Measurements from ENCODE around the gene IL20RA.
"Not testable (repeated sequence)": the region's sequence is repeated elsewhere in the genome, so short reads cannot be mapped to it uniquely, and the experiment has no call there.

IL20RA gene

DNA sequence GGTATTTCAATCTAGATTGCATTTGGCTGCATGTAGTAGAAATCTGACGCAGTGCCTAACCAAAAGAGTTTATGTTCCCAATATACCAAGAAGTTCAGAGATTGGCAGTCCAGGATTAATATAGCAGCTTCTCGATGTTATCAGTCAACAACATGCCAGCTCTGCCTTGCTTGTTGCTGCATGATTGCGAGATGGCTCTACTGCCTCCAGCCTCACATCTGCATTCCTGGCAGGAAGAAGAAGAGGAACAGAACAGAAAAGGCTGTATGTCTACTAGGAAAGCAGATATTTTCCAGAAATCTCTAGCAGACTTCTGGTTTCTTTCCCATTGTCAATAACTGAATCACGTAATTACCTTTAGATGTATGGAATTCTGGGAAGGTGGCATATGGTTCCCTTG, 61.8 kb downstream of the IL20RA start:
- TF ChIP-seq CTCF (IDR thresholded peaks at IDR 0.05; ENCODE audit: extremely low read depth, insufficient read depth, missing control alignments): no peak
- in situ Hi-C loops (cut with MboI; ENCODE audit: low pct_unique_long_range_greater_than_20kb, low sequenced_read_pairs, unreplicated experiment): no loop called here
- no peak for DNase-seq (ENCODE audit: low spot score)

- no peak for DNase-seq (ENCODE audit: low spot score)
- in situ Hi-C loops (cut with MboI; ENCODE audit: low pct_unique_long_range_greater_than_20kb, low sequenced_read_pairs, unreplicated experiment): no loop called here
- no peak for TF ChIP-seq CTCF (IDR thresholded peaks at IDR 0.05; ENCODE audit: extremely low read depth, insufficient read depth, missing control alignments)
Observed at GRCh38 chr6:136980070-136980469, 64.7 kb downstream of the IL20RA start.

- in situ Hi-C loops (cut with MboI; ENCODE audit: low pct_unique_long_range_greater_than_20kb, low sequenced_read_pairs, unreplicated experiment): no loop called here
- DNase-seq (ENCODE audit: low spot score): no peak
- TF ChIP-seq CTCF (IDR thresholded peaks at IDR 0.05; ENCODE audit: extremely low read depth, insufficient read depth, missing control alignments): no peak
Observed at GRCh38 chr6:136979206-136979605, 65.6 kb downstream of the IL20RA start.

DNA sequence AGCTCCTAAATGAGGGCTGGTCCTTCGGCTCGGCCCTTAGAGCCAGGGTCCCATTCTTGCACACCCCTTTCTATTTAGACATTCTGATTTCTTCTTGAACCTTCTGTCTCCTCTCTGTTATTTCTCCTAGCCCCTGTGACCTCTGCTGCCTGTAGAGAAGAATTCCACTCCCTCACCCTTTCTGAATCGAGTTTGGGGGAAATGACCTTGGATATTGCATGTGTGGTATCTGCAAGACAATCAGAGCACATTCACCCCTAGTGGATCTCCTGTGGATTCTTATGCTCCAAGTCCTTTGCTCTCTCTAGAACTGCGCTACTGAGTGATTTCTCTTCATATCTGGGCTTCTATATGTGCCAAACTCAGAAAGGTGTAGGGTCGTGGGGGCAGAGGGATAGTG, 67.7 kb downstream of the IL20RA start:
- no peak for DNase-seq (ENCODE audit: low spot score)
- no peak for TF ChIP-seq CTCF (IDR thresholded peaks at IDR 0.05; ENCODE audit: extremely low read depth, insufficient read depth, missing control alignments)
- in situ Hi-C loops (cut with MboI; ENCODE audit: low pct_unique_long_range_greater_than_20kb, low sequenced_read_pairs, unreplicated experiment): no loop called here

DNA sequence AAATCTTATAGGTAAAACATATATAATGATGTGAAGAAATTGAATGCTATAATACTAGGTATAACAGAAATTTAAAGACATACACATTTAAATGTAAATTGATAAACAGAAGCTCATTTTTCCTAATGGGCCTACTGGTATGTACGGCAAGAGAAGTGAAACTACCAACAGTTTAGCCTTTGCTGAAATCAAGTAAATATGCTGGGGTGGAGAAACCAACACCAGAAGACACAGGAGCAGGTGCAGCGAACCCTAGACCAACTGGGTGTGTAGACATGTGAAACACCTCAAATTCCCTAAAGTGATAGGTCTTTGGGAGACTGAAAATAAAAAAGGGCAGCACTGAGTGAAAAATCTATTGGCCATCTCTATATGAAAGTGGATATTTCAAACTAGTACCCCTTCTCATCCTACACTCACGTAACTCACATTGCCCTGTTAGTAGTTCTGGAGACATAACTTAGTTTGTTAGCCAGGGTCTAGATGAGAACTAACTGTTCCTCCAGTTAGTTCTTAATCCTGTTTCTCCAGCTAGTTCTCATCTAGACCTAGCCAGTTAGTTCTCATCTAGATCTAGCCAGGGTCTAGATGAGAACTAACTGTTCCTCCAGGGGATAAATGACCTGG, 69.6 kb downstream of the IL20RA start:
- no peak for DNase-seq (ENCODE audit: low spot score)
- in situ Hi-C loops (cut with MboI; ENCODE audit: low pct_unique_long_range_greater_than_20kb, low sequenced_read_pairs, unreplicated experiment): no loop called here

GRCh38 chr6:136973781-136974180, 71.0 kb downstream of the IL20RA start:
- in situ Hi-C loops (cut with MboI; ENCODE audit: low pct_unique_long_range_greater_than_20kb, low sequenced_read_pairs, unreplicated experiment): loop anchor here (25.0 kb wide), 1 partner anchor 664 kb away; no protein-coding TSS in a partner anchor
- not testable (repeated sequence) for DNase-seq (ENCODE audit: low spot score)

More for the DNA sequence above, 69.6 kb downstream of the IL20RA start:
- TF ChIP-seq CTCF (IDR thresholded peaks at IDR 0.05; ENCODE audit: extremely low read depth, insufficient read depth, missing control alignments): no peak

DNA sequence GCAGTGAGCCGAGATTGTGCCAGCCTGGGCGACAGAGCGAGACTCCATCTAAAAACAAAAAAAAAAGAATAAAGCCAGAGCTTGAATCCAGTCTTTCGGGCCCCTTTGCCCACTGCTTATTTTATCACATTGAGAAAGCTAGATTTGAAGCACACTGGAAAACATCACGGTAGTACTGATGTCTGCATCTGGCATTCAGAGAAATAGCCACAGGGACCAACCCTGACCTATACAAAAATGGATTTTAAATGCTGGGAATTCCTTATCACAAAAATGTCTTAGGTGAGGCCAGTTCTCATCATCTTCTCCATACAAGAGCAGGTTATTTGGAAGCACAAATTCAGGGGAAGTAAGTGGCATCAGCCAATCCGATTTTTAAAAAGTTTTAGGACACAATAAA, 73.2 kb downstream of the IL20RA start:
- no peak for TF ChIP-seq CTCF (IDR thresholded peaks at IDR 0.05; ENCODE audit: extremely low read depth, insufficient read depth, missing control alignments)
- no peak for DNase-seq (ENCODE audit: low spot score)
- in situ Hi-C loops (cut with MboI; ENCODE audit: low pct_unique_long_range_greater_than_20kb, low sequenced_read_pairs, unreplicated experiment): loop anchor here (25.0 kb wide), 1 partner anchor 666 kb away; no protein-coding TSS in a partner anchor
